Ectodermal cell (in vitro differentiated cells): Measurements from ENCODE around the gene PDE4C.

Experiments
- H3K27ac ChIP-seq: 2 replicates; pipeline ENCODE4 v1.7.0; 2013; ENCODE audit warnings: mild to moderate bottlenecking, low read depth, low read length; ENCODE audit not compliant: insufficient read depth, poor library complexity, severe bottlenecking
- H3K27me3 ChIP-seq: 2 replicates; pipeline ENCODE4 v1.7.0; 2013; ENCODE audit warnings: mild to moderate bottlenecking, low read length; ENCODE audit not compliant: insufficient read depth, control insufficient read depth, poor library complexity, severe bottlenecking
- H3K36me3 ChIP-seq: one replicate; pipeline ENCODE4 v1.7.0; 2013; ENCODE audit warnings: low read length; ENCODE audit not compliant: control insufficient read depth, insufficient read depth
- H3K4me1 ChIP-seq: one replicate; pipeline ENCODE4 v1.7.0; 2013; ENCODE audit warnings: low read length; ENCODE audit not compliant: control insufficient read depth, insufficient read depth
- H3K4me3 ChIP-seq: 2 replicates; pipeline ENCODE4 v1.7.0; 2013; ENCODE audit warnings: low read depth, low read length, control low read depth; ENCODE audit not compliant: insufficient read depth
- H3K9me3 ChIP-seq: 2 replicates; pipeline ENCODE4 v1.7.0; 2013; ENCODE audit warnings: mild to moderate bottlenecking, low read length, moderate library complexity; ENCODE audit not compliant: control insufficient read depth
- WGBS, 2 experiments: methylation state at CpG; one replicate each; pipeline ENCODE4 v1.1.7; 2013; ENCODE audit warnings: missing lambda C conversion rate in 2 of 2; 5-methylcytosine and 5-hydroxymethylcytosine counted together

Gene PDE4C

DNA sequence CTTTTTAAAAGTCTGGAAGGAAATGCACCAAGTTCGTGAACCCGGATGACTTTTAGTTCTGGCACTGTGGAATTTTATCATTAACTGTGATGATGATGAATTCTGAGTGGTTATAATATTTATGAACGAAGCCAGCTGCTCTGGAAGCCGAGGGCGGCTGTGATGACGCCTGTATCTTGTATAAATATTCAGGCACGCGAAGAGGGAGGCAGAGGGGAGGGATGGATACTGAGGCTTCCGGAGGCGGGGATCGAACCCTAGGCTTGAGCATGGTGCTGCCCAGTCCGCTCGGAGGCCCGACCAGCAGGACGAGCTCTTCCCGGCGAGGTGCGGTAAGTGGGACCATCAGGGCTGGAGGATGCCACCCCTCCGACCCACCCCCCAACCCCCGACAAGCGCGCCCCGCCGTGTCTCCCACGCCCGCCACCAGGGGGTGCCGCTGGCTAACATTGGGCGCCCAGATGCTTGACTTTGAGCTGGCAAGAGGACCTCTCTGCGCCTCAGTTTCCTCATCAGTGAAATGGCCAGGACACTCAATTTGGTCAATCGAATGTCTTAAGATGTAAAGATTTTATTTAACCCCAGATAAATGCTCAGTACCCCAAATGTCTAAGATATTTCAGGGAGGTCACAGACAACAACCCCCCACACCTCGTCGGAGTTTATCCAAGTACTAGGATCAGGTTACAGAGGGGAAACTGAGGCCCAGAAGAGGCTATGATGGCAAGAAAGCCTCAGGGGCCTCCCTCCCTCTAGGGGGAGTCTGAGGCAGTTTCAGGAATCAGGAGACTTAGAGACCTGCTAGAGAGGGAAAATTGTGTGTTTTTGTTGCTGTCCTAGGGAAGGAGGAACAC lies 17.9 kb downstream of the PDE4C start:
- Histone ChIP-seq H3K27ac (no peak overlapping the region), H3K4me1 (peaks cover 9% of the 10 kb centered on the region), H3K9me3 (no peaks in the 10 kb centered on the region), H3K4me3 (no peak overlapping the region), H3K36me3 (no peaks in the 10 kb centered on the region), H3K27me3 (peaks cover 4% of the 10 kb centered on the region)
- WGBS, 2 experiments: 47% methylated on average over 30 to 32 of the region's 32 CpGs

DNA sequence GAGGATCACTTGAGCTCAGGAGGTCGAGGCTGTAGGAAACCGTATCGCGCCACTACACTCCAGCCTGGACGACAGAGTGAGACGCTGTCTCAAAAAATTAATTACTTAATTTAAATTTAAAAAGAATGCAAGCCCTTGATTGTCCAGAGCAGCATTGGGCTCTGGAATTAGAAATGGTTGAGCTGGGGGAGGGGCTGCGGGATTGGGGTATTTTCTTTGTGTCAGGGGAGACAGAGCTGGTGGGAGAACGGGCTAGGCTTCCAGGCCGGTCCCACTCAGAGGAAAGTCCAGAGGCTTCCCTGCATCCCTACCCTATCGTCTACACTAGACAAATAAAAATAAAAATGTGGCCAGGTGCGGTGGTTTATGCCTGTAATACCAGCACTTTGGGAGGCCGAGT lies 20.2 kb downstream of the PDE4C start:
- peak overlapping the region; percentile 65 for H3K4me3 ChIP-seq
- H3K36me3 ChIP-seq: no peaks in the 10 kb centered on the region
- H3K4me1 ChIP-seq: peaks cover 15% of the 10 kb centered on the region
- H3K27me3 ChIP-seq: peaks cover 15% of the 10 kb centered on the region
- H3K27ac ChIP-seq: no peak overlapping the region
- H3K9me3 ChIP-seq: no peaks in the 10 kb centered on the region
- 81 to 85% methylated on average over 10 to 12 of the region's 12 CpGs for WGBS, 2 experiments

DNA sequence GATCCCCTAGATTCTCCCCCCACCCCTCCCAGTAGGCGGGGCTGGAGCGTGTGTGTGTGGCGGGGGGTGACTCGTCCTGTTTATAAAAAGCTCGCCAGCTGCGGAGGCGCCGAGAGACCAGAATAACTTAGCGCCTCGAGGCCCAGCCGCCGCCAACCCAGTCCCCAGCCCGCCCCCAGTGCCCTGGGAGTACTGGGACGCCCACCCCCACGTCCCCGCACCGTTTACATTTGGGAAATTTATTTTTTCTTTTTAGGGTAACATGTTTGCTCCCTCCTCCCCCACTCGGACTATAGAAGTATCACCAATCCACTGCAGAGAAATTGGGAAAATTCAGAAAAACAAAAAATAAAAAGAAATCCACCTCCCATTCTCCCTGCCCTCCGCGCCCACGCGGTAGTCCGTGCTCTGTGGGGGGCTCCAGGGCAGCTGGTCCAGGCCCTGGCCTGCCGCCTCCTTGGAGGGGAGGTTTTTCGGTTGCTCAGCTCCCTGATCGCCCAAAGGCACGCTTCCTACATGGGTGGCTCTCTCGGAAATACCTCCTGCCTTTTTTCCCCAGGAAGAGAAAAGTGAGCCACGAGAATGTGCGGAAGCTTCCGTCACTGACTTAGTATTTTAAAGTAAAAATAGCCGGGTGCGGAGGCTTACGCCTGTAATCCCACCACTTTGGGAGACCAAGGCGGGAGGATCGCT lies 20.9 kb downstream of the PDE4C start:
- Histone ChIP-seq H3K27me3 (peaks cover 15% of the 10 kb centered on the region), H3K9me3 (no peaks in the 10 kb centered on the region), H3K27ac (peak overlapping the region; percentile 92), H3K4me1 (peaks cover 15% of the 10 kb centered on the region), H3K36me3 (no peaks in the 10 kb centered on the region), H3K4me3 (peak overlapping the region; percentile 65)
- 13 to 15% methylated on average over 36 of the region's 36 CpGs for WGBS, 2 experiments

DNA sequence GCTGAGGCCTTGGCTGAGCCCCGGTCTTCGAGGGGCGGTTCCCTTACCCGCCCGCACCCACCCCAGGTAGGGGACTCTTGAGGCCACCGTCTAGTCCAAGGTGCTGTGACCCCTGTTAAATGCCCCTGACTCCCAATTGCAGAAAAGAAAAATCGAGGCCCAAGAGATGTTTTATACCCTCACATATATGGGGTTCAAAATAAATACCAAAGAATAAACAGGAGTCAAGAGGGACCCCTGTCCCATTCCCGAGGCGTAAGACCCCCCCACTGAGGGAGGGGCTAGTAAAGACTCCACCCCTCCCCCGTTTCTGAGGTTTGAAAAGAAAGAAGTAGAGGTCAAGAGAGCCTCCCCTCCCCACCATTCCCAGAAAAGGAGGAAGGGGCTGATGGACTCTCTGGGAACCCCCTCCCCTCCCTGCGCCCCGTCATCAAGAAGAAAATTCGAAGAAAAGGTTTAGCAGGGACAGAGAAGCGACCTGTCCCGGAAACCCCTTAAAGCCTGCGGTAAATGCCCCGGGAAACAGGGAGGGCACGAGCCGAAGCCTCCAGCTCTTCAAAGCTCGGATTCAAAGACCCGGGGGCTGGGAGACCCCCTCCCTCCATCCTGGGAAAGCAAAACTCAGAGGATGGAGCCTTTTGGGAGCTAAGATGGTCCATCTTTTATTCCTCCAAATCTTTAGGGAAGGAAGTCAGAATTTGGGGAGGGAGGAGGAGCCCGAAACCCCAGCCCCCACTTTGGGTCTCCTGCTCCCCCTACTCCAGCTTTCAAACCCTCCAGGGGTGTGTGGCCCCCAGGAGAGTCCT lies 21.6 kb downstream of the PDE4C start:
- 0% methylated on average over 20 to 22 of the region's 22 CpGs for WGBS, 2 experiments
- H3K9me3 ChIP-seq: no peaks in the 10 kb centered on the region

DNA sequence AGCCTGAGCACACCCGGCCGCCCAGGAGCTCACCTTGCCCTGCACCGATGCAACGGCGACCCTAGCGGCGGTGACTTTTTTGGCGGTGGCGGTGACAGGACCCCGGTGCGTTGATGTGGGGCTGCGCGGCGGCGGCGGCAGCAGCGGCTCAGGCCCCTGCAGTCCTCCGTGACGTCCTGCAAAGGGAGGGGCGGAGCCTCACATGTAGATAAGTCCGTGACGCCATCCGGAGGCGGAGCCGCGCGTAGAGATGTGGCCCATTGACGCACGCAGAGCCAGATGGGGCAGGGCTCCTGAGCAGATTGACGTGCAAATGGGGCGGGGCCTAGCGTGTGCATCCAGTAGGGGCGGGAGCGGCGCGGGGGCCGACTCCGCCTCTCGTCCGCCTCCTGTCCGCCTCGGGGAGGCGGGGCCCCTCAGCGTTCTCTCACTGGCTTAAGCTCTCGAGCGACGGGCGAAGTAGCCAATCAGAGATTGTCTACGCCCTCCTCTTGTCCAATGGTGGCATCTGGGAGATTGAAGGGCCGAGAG lies 22.3 kb downstream of the PDE4C start, which contains the start of gene RAB3A:
RAB3A (minus strand) TSS at position 180 of the 531 bp plus-strand sequence. CDS start 1,302 bp downstream, outside the sequence.
- Histone ChIP-seq H3K9me3 (no peaks in the 10 kb centered on the region), H3K27me3 (peaks cover 15% of the 10 kb centered on the region), H3K4me1 (peaks cover 15% of the 10 kb centered on the region), H3K4me3 (peak within 1 kb of the TSS; percentile 65), H3K36me3 (no peaks in the 10 kb centered on the region), H3K27ac (peak within 1 kb of the TSS; percentile 92)
- WGBS, 2 experiments: 0% methylated on average over 50 of the region's 50 CpGs

More for the DNA sequence above, 21.6 kb downstream of the PDE4C start:
- Histone ChIP-seq H3K4me1 (peaks cover 15% of the 10 kb centered on the region), H3K36me3 (no peaks in the 10 kb centered on the region), H3K27me3 (peaks cover 15% of the 10 kb centered on the region), H3K4me3 (peak overlapping the region; percentile 65), H3K27ac (peak overlapping the region; percentile 92)

DNA sequence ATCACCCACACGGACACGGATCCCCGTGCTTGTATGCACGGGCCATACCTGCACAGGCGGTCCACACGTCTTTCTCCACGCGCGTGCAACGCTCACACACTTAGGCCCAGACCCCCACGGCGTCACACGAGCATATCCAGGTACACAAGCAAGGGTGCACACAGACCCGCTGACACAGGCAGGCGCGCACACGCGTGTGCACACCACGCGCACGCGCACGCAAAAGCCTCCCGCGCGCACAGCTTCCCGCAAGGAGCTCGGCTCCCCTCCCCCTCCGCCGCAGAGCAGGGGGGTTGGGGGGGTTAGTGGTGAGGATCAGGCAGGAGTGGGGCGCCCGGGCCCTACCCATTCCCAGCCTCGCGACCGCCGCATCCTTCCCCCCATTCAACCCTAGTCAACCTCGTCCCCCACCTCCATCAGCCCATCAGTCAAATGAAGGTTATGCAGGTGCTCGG lies 22.8 kb downstream of the PDE4C start:
- Histone ChIP-seq H3K27me3 (peaks cover 15% of the 10 kb centered on the region), H3K4me3 (peak overlapping the region; percentile 61), H3K27ac (no peak overlapping the region), H3K4me1 (peaks cover 15% of the 10 kb centered on the region), H3K36me3 (no peaks in the 10 kb centered on the region), H3K9me3 (no peaks in the 10 kb centered on the region)
- 8 to 10% methylated on average over 37 of the region's 38 CpGs for WGBS, 2 experiments

DNA sequence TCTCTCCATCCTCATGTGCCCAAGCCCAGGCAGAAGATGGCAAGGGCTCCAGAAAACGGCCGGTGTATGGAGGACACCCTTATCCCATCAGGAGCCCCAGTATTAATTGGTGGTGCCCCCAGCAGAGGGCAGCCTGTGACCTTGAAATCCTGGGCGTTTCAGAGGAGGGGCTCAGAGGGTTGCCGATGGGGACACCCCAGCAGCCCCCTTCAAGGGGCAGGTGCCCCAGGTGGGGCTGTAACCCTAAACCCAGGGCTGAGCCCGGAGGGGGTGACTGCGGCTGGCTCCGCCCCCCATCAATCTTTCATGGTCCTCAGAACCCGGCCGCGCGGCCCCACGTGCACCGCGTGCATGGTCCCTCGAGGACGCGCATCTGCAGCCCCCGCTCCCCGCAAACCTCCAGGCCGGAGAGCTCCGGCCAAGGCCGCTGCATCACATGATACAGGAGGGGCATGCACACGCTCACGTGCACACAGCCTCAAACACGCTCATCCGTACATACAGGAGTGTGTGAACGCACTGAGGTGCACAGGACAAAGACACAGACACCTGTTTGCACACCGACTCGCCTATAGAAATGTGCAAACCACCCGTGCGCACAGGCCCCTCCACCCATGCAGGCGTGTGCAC lies 23.3 kb downstream of the PDE4C start:
- Histone ChIP-seq H3K4me3 (peak overlapping the region; percentile 61), H3K36me3 (no peaks in the 10 kb centered on the region), H3K9me3 (no peaks in the 10 kb centered on the region), H3K27me3 (peaks cover 15% of the 10 kb centered on the region), H3K27ac (no peak overlapping the region), H3K4me1 (peaks cover 15% of the 10 kb centered on the region)
- 47 to 50% methylated on average over 32 of the region's 32 CpGs for WGBS, 2 experiments

DNA sequence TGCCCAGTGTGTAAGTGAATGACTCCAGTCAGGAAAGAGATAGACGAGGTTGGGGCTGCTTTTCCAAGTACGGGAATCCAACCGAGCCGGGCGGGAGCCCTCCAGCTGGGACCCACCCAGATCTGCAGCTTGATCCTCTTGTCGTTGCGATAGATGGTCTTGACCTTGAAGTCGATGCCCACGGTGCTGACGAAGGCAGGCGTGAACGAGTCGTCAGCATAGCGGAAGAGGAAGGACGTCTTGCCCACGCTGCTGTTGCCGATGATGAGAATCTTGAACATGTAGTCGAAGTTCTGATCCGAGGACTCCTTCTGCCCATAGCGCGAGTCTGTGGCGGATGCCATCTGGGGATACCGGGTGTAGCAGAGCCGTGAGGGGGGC lies 23.9 kb downstream of the PDE4C start:
- Histone ChIP-seq H3K36me3 (no peaks in the 10 kb centered on the region), H3K4me3 (no peak overlapping the region), H3K9me3 (no peaks in the 10 kb centered on the region), H3K27me3 (peaks cover 15% of the 10 kb centered on the region), H3K4me1 (peaks cover 15% of the 10 kb centered on the region), H3K27ac (no peak overlapping the region)
- WGBS, 2 experiments: 92% methylated on average over 24 of the region's 24 CpGs

DNA sequence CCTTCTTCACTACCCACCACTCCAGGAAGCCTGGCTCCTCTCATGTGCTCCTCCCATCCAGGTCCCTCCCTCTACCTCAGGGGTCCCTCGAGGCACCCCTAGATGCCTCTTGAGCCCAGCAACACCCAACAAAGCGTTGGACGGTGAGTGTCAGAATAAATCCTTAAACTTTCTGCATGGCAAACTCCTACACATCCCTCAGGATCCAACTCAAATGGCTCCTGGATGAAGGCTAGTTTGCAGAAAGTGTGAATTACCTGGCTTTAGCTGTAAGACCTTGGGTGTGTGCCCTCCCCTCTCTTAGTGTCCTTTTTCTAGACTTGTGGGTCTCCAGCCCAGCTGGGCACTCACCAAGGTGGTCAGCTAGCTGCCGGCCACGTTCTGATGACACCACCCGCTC lies 27.9 kb downstream of the PDE4C start:
- peaks cover 13% of the 10 kb centered on the region for H3K4me1 ChIP-seq
- H3K36me3 ChIP-seq: no peaks in the 10 kb centered on the region
- WGBS, 2 experiments: 92 to 93% methylated on average over 6 of the region's 6 CpGs
- H3K9me3 ChIP-seq: no peaks in the 10 kb centered on the region
- H3K4me3 ChIP-seq: no peak overlapping the region
- peaks cover 12% of the 10 kb centered on the region for H3K27me3 ChIP-seq
- H3K27ac ChIP-seq: no peak overlapping the region
